ENCODE measurements around the gene DHCR24. TPM values are rescaled to one million over a fixed set of nuclear protein-coding genes. Genes with fewer than 3 reads are reported as not detected.

DHCR24 gene
- total RNA-seq, 1 donor from 2014 or later: 87.2 TPM

GRCh38 chr1:54800041-54800898, 86.7 kb downstream of the DHCR24 start:
- Mint-ChIP-seq H3K27ac (ENCODE audit: unreplicated experiment) (no peak overlapping the region), H3K4me3 (ENCODE audit: unreplicated experiment) (no peak overlapping the region), H3K4me1 (ENCODE audit: unreplicated experiment) (no peaks in the 10 kb centered on the region), H3K36me3 (ENCODE audit: unreplicated experiment) (no peaks in the 10 kb centered on the region), H3K27me3 (ENCODE audit: unreplicated experiment) (peaks cover 30% of the 10 kb centered on the region), H3K9me3 (ENCODE audit: unreplicated experiment) (no peaks in the 10 kb centered on the region)
- DNase-seq (ENCODE audit: extremely low spot score, unreplicated experiment): no peak
- TF ChIP-seq, protein P1, sequence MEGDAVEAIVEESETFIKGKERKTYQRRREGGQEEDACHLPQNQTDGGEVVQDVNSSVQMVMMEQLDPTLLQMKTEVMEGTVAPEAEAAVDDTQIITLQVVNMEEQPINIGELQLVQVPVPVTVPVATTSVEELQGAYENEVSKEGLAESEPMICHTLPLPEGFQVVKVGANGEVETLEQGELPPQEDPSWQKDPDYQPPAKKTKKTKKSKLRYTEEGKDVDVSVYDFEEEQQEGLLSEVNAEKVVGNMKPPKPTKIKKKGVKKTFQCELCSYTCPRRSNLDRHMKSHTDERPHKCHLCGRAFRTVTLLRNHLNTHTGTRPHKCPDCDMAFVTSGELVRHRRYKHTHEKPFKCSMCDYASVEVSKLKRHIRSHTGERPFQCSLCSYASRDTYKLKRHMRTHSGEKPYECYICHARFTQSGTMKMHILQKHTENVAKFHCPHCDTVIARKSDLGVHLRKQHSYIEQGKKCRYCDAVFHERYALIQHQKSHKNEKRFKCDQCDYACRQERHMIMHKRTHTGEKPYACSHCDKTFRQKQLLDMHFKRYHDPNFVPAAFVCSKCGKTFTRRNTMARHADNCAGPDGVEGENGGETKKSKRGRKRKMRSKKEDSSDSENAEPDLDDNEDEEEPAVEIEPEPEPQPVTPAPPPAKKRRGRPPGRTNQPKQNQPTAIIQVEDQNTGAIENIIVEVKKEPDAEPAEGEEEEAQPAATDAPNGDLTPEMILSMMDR (IDR thresholded peaks at IDR 0.05): no peak

Other genes starting within 250 kb of the DHCR24 start
- 0.11 TPM in 1 of 2 replicates, not detected in the other for gene MROH7, start 245.4 kb downstream of the DHCR24 start, total RNA-seq
- 14.4 and 16.6 TPM in 2 replicates for gene TTC4, start 171.3 kb downstream of the DHCR24 start, total RNA-seq
- 4.4 and 5.5 TPM in 2 replicates for gene PARS2, start 122.7 kb downstream of the DHCR24 start, total RNA-seq
- not detected in 2 replicates for gene TTC22, start 85.9 kb downstream of the DHCR24 start, total RNA-seq
- gene TMEM61, start 93.4 kb upstream of the DHCR24 start, total RNA-seq: not detected in 2 replicates
- not detected in 2 replicates for gene BSND, start 111.7 kb upstream of the DHCR24 start, total RNA-seq
- 2.2 and 2.3 TPM in 2 replicates for gene PCSK9, start 152.4 kb upstream of the DHCR24 start, total RNA-seq